K562 (cell line): ENCODE data around the gene PHB1. TPM values are rescaled to one million over a fixed set of nuclear protein-coding genes. Genes with fewer than 3 reads are reported as not detected.
A peak's percentile ranks its signal among the peaks of the same experiment; 100 is the strongest.
"Not testable (repeated sequence)": the region's sequence is repeated elsewhere in the genome, so short reads cannot be mapped to it uniquely, and the experiment has no call there.

Experiments
- ATF7 ChIP-seq: fragments of 450-650 bp; IDR thresholded peaks from 2 replicates; pipeline ENCODE4 v1.7.1; 2014; ENCODE audit warnings: mild to moderate bottlenecking, moderate library complexity
- CBFA2T2 ChIP-seq: fragments of 450-650 bp; conservative IDR thresholded peaks from 2 replicates; pipeline ENCODE4 v1.6.1; 2017; ENCODE audit warnings: mild to moderate bottlenecking
- CC2D1A ChIP-seq: fragments of 450-650 bp; IDR thresholded peaks from 2 replicates; pipeline ENCODE4 v1.6.1; 2017; ENCODE audit warnings: mild to moderate bottlenecking
- CXXC5 ChIP-seq: fragments of 250-450 bp; sonication (Bioruptor Pico); IDR thresholded peaks from 2 replicates; pipeline ENCODE4 v1.8.0; 2022; ENCODE audit warnings: inconsistent platforms, mild to moderate bottlenecking, moderate library complexity
- GABPB1 ChIP-seq: sonication (generic); formaldehyde crosslinking; IDR thresholded peaks from 2 replicates; pipeline ENCODE4 v1.8.0; 2022; ENCODE audit warnings: mild to moderate bottlenecking, missing genetic modification reagents
- HDAC2 ChIP-seq: fragments of 450-650 bp; IDR thresholded peaks from 2 replicates; pipeline ENCODE4 v1.6.1; 2016; ENCODE audit warnings: mild to moderate bottlenecking
- NCOR1 ChIP-seq: fragments of 450-650 bp; IDR thresholded peaks from 2 replicates; pipeline ENCODE4 v1.6.1; 2016; ENCODE audit warnings: mild to moderate bottlenecking, moderate library complexity
- SOX6 ChIP-seq: fragments of 450-650 bp; IDR thresholded peaks from 2 replicates; pipeline ENCODE4 v1.6.1; 2014; ENCODE audit warnings: mild to moderate bottlenecking
- polyA plus RNA-seq, 8 experiments: library from polyadenylated mRNA; depleted of rRNA in 4 of 8; stranded (reverse) in 5 of 8; unstranded in 3 of 8; fragments of >200 nt; fragmentation: Nextera tagmentation in 2 of 8; fragmentation: Illumina TruSeq in 1 of 8; extraction: Ambion mirVana in 2 of 8; extraction: Trizol in 1 of 8; gene quantifications; 2 replicates each; pipeline versions ENCODE4 v1.2.1 to v1.2.3, GENCODE V29; 2011 to 2014; ENCODE audit warnings: inconsistent platforms in 1 of 8, missing spikeins in 1 of 8
- total RNA-seq, 7 experiments: library from RNA; depleted of rRNA in 6 of 7; stranded (reverse); fragments of >200 nt in 6 of 7; fragmentation: Illumina TruSeq in 2 of 7; extraction: Trizol in 2 of 7; gene quantifications; 2 replicates each; pipeline versions ENCODE4 v1.2.1 to v1.2.3, GENCODE V29; 2011 to 2021; ENCODE audit warnings: low replicate concordance in 1 of 7
- TF ChIP-seq, protein P1 (sequence below), 2 experiments: fragments of 450-650 bp in 1 of 2; sonication (generic) in 1 of 2; formaldehyde crosslinking in 1 of 2; IDR thresholded peaks; 2 replicates each; pipeline versions ENCODE4 v1.7.1 to v1.9.0; 2016 to 2022; ENCODE audit warnings: inconsistent platforms in 1 of 2, mild to moderate bottlenecking in 1 of 2, missing genetic modification reagents in 1 of 2
- TF ChIP-seq, protein P2 (sequence below), 3 experiments: fragments of 200-800 bp in 1 of 3; fragments of 250-450 bp in 1 of 3; fragments of 450-650 bp in 1 of 3; sonication (Bioruptor Pico) in 1 of 3; sonication (Bioruptor generic) in 1 of 3; formaldehyde crosslinking in 1 of 3; IDR thresholded peaks; 2 replicates each; pipeline versions ENCODE4 v1.6.1 to v1.8.0; 2016 to 2022; ENCODE audit warnings: mild to moderate bottlenecking in 2 of 3, missing genetic modification characterization in 2 of 3, missing compliant biosample characterization in 1 of 3, moderate library complexity in 1 of 3
- TF ChIP-seq, protein P3 (sequence below), 2 experiments: fragments of 250-450 bp in 1 of 2; fragments of 450-650 bp in 1 of 2; sonication (Bioruptor Pico) in 1 of 2; IDR thresholded peaks; 2 replicates each; pipeline versions ENCODE4 v1.6.1 to v1.8.0; 2016 to 2021; ENCODE audit warnings: mild to moderate bottlenecking in 2 of 2, moderate library complexity in 2 of 2, missing compliant biosample characterization in 1 of 2, missing genetic modification characterization in 1 of 2

PHB1 gene
- total and polyA plus RNA-seq, 9 of the 15 experiments (the other 6 are each of a cell fraction or from before 2014, with no cell fraction given): 191 to 818 (median 349) TPM

DNA sequence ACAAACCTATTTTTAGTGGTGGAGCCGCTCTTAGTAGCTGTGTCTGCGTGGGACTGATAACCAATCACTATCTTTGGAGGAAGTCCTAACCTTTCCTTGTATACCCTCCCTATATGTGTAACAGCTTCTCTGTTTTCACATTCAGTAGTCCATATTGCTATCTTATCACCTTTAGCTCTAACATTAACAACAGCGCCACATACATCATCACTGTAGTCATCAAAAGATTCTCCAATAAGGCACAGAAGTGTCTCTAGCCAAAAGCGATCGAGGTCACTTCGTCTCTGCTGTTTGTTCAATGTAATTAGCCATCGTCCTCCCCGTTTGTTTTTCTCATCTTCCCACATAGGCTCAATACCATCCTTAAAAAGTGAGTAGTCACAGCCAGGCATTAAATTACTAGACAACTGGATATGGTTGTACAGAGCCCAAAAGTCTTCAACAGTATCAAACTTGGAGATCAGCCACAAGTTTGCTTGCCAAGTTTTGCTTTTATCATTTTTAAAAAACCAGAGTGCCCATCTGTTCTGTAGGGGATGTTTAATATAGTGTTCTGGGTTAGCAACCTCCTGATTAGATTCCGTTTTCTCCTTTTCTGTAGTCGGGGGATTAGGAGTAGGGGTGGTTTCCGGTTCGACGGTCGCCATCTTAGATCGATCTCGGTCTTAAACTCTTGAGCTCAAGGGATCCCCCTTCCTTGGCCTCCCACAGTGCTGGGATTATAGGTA lies 9.8 kb upstream of the PHB1 start (continued):
- TF ChIP-seq CC2D1A (0 out of 2 replicates have a peak, but pooled peaks have one; percentile 23), ATF7 (peak; percentile 63), CXXC5 (CRISPR knock-in tag) (peak; percentile 69), GABPB1 (peak; percentile 85), NCOR1 (peak; percentile 60), SOX6 (peak; percentile 78), HDAC2 (0 out of 2 replicates have a peak, but pooled peaks have one; percentile 37), CBFA2T2 (peak; percentile 65)
- TF ChIP-seq, protein P1, sequence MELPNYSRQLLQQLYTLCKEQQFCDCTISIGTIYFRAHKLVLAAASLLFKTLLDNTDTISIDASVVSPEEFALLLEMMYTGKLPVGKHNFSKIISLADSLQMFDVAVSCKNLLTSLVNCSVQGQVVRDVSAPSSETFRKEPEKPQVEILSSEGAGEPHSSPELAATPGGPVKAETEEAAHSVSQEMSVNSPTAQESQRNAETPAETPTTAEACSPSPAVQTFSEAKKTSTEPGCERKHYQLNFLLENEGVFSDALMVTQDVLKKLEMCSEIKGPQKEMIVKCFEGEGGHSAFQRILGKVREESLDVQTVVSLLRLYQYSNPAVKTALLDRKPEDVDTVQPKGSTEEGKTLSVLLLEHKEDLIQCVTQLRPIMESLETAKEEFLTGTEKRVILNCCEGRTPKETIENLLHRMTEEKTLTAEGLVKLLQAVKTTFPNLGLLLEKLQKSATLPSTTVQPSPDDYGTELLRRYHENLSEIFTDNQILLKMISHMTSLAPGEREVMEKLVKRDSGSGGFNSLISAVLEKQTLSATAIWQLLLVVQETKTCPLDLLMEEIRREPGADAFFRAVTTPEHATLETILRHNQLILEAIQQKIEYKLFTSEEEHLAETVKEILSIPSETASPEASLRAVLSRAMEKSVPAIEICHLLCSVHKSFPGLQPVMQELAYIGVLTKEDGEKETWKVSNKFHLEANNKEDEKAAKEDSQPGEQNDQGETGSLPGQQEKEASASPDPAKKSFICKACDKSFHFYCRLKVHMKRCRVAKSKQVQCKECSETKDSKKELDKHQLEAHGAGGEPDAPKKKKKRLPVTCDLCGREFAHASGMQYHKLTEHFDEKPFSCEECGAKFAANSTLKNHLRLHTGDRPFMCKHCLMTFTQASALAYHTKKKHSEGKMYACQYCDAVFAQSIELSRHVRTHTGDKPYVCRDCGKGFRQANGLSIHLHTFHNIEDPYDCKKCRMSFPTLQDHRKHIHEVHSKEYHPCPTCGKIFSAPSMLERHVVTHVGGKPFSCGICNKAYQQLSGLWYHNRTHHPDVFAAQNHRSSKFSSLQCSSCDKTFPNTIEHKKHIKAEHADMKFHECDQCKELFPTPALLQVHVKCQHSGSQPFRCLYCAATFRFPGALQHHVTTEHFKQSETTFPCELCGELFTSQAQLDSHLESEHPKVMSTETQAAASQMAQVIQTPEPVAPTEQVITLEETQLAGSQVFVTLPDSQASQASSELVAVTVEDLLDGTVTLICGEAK (IDR thresholded peaks at IDR 0.05): peak; percentile 82
- TF ChIP-seq, protein P1 (CRISPR knock-in tag; IDR thresholded peaks at IDR 0.05): not testable (repeated sequence)
- TF ChIP-seq, protein P2, sequence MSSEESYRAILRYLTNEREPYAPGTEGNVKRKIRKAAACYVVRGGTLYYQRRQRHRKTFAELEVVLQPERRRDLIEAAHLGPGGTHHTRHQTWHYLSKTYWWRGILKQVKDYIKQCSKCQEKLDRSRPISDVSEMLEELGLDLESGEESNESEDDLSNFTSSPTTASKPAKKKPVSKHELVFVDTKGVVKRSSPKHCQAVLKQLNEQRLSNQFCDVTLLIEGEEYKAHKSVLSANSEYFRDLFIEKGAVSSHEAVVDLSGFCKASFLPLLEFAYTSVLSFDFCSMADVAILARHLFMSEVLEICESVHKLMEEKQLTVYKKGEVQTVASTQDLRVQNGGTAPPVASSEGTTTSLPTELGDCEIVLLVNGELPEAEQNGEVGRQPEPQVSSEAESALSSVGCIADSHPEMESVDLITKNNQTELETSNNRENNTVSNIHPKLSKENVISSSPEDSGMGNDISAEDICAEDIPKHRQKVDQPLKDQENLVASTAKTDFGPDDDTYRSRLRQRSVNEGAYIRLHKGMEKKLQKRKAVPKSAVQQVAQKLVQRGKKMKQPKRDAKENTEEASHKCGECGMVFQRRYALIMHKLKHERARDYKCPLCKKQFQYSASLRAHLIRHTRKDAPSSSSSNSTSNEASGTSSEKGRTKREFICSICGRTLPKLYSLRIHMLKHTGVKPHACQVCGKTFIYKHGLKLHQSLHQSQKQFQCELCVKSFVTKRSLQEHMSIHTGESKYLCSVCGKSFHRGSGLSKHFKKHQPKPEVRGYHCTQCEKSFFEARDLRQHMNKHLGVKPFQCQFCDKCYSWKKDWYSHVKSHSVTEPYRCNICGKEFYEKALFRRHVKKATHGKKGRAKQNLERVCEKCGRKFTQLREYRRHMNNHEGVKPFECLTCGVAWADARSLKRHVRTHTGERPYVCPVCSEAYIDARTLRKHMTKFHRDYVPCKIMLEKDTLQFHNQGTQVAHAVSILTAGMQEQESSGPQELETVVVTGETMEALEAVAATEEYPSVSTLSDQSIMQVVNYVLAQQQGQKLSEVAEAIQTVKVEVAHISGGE (CRISPR knock-in tag; IDR thresholded peaks at IDR 0.05): peak in 1 of 3 experiments; percentile 91; a peak in 2 of 6 replicates
- TF ChIP-seq, protein P3, sequence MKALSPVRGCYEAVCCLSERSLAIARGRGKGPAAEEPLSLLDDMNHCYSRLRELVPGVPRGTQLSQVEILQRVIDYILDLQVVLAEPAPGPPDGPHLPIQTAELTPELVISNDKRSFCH (CRISPR knock-in tag; IDR thresholded peaks at IDR 0.05): not testable (repeated sequence)
- TF ChIP-seq, protein P3 (tag; IDR thresholded peaks at IDR 0.05): peak; percentile 81
